B cell (primary cell): ENCODE results near the gene MT1A. TPM values are rescaled to one million over a fixed set of nuclear protein-coding genes. Genes with fewer than 3 reads are reported as not detected.

Experiments
- ATAC-seq: fragments of 200-7000 bp; cut with Tn5 transposase; one replicate; pipeline ENCODE4 v1.10.0; 2021; ENCODE audit warnings: low read depth, mild to moderate bottlenecking, moderate number of reproducible peaks, moderate library complexity
- CTCF ChIA-PET: fragments of 350-600 bp; sonication (Branson Sonifier 250); formaldehyde crosslinking; loops from one replicate; lab custom pipeline; 2021; ENCODE audit warnings: antibody characterized with exemption, inconsistent platforms; lab: Charles Lee
- POLR2A ChIA-PET: fragments of 350-600 bp; sonication (Branson Sonifier 250); formaldehyde crosslinking; loops from one replicate; lab custom pipeline; 2021; ENCODE audit warnings: antibody characterized with exemption; lab: Charles Lee
- DNase-seq: peaks from one replicate; pipeline ENCODE4 v3.0.0; 2013
- H2AFZ ChIP-seq: 2 replicates; pipeline ENCODE4 v1.6.1; 2012; ENCODE audit warnings: mild to moderate bottlenecking, low read depth, low read length; ENCODE audit not compliant: insufficient read depth, poor library complexity, severe bottlenecking
- H3K27ac ChIP-seq, 2 donors: 1 replicate in 1 of 2; 2 replicates in 1 of 2; pipeline ENCODE4 v1.5.1; 2012 to 2013; ENCODE audit warnings: low read length in 2 of 2, mild to moderate bottlenecking in 2 of 2, moderate library complexity in 1 of 2
- H3K27me3 ChIP-seq, 4 experiments: fragments of 200-600 bp in 1 of 4; sonication (generic) in 1 of 4; replicated peaks in 1 of 4; 1 replicate in 2 of 4; 2 replicates in 2 of 4; pipeline versions ENCODE4 v1.6.1 to v1.7.0; 2013 to 2016; ENCODE audit warnings: low read length in 3 of 4, mild to moderate bottlenecking in 2 of 4, mixed read lengths in 1 of 4, moderate library complexity in 1 of 4; ENCODE audit not compliant: insufficient read depth in 4 of 4, control insufficient read depth in 3 of 4; ENCODE audit errors: control extremely low read depth in 1 of 4
- H3K36me3 ChIP-seq, 2 experiments: replicated peaks in 1 of 2; 1 replicate in 1 of 2; 2 replicates in 1 of 2; pipeline versions ENCODE4 v1.6.1 to v1.7.1; 2013; ENCODE audit warnings: low read length in 1 of 2; ENCODE audit not compliant: insufficient read depth in 2 of 2, control insufficient read depth in 1 of 2; ENCODE audit errors: control extremely low read depth in 1 of 2, extremely low read depth in 1 of 2
- H3K4me1 ChIP-seq, 2 donors: fragments of 200-600 bp in 1 of 2; sonication (generic) in 1 of 2; 1 replicate in 1 of 2; 2 replicates in 1 of 2; pipeline versions ENCODE4 v1.5.1 to v1.6.1; 2013 to 2017; ENCODE audit warnings: low read length in 2 of 2; ENCODE audit not compliant: control insufficient read depth in 2 of 2, insufficient read depth in 2 of 2
- H3K4me2 ChIP-seq: replicated peaks from 2 replicates; pipeline ENCODE3; 2012; ENCODE audit warnings: mild to moderate bottlenecking, low read depth, low read length; ENCODE audit not compliant: poor library complexity, severe bottlenecking
- H3K4me3 ChIP-seq, 5 experiments: fragments of 200-600 bp in 1 of 5; sonication (generic) in 1 of 5; 1 replicate in 3 of 5; 2 replicates in 2 of 5; pipeline versions ENCODE4 v1.5.1 to v1.7.0; 2011 to 2016; ENCODE audit warnings: low read length in 4 of 5, mild to moderate bottlenecking in 4 of 5, low read depth in 2 of 5, control low read depth in 1 of 5, moderate library complexity in 1 of 5; ENCODE audit not compliant: insufficient read depth in 1 of 5; ENCODE audit errors: control extremely low read depth in 1 of 5, extremely low read depth in 1 of 5
- H3K79me2 ChIP-seq: fragments of 200-600 bp; sonication (generic); one replicate; pipeline ENCODE4 v1.6.0; 2016; ENCODE audit warnings: low read length; ENCODE audit not compliant: control insufficient read depth, insufficient read depth
- H3K9ac ChIP-seq: fragments of 200-600 bp; sonication (generic); 2 replicates; pipeline ENCODE4 v1.6.1; 2017; ENCODE audit warnings: mild to moderate bottlenecking, low read length, moderate library complexity
- H3K9me3 ChIP-seq, 3 donors: one replicate each; pipeline versions ENCODE4 v1.6.1 to v1.7.1; 2013; ENCODE audit warnings: low read length in 2 of 3; ENCODE audit not compliant: control insufficient read depth in 2 of 3, insufficient read depth in 1 of 3; ENCODE audit errors: control extremely low read depth in 1 of 3
- H4K20me1 ChIP-seq: 2 replicates; pipeline ENCODE4 v1.6.0; 2012; ENCODE audit warnings: mild to moderate bottlenecking, low read length; ENCODE audit not compliant: insufficient read depth, control insufficient read depth, poor library complexity, severe bottlenecking
- H3K27ac Mint-ChIP-seq: one replicate; pipeline ENCODE4 v1.8.0; 2021; ENCODE audit warnings: mixed read lengths
- H3K27me3 Mint-ChIP-seq: one replicate; pipeline ENCODE4 v1.8.0; 2021; ENCODE audit warnings: mixed read lengths
- H3K4me1 Mint-ChIP-seq: one replicate; pipeline ENCODE4 v1.8.0; 2021; ENCODE audit warnings: mixed read lengths
- H3K4me3 Mint-ChIP-seq: one replicate; pipeline ENCODE4 v1.8.0; 2021; ENCODE audit warnings: mixed read lengths
- H3K9me3 Mint-ChIP-seq: one replicate; pipeline ENCODE4 v1.8.0; 2022; ENCODE audit warnings: mixed read lengths; ENCODE audit not compliant: insufficient read depth
- CTCF ChIP-seq: fragments of 200-600 bp; IDR thresholded peaks from one replicate; pipeline ENCODE4 v1.8.0; 2022; ENCODE audit warnings: antibody characterized with exemption, mild to moderate bottlenecking
- EZH2 ChIP-seq: IDR thresholded peaks from 2 replicates; pipeline ENCODE4 v1.6.1; 2012; ENCODE audit warnings: borderline replicate concordance, low read depth, mild to moderate bottlenecking, moderate library complexity, low read length; ENCODE audit not compliant: insufficient read depth, poor library complexity, severe bottlenecking
- WGBS: methylation state at CpG from one replicate; pipeline ENCODE4 v1.1.5; 2013; ENCODE audit warnings: missing lambda C conversion rate; ENCODE audit not compliant: insufficient coverage; 5-methylcytosine and 5-hydroxymethylcytosine counted together
- intact Hi-C: fragments of 100-400 bp; cut with micrococcal nuclease; formaldehyde crosslinking; loops from one replicate; pipeline ENCODE4 v1.10.0; 2022
- polyA plus RNA-seq: library from polyadenylated mRNA; depleted of rRNA; stranded (reverse); fragments of >200 nt; gene quantifications from 2 replicates; pipeline ENCODE4 v1.2.3, GENCODE V29; 2012
- total RNA-seq, 2 donors: library from RNA; stranded (reverse); fragments of 120-200 nt in 1 of 2; gene quantifications; 1 replicate in 1 of 2; 2 replicates in 1 of 2; pipeline versions ENCODE4 v1.2.3 to v1.2.4, GENCODE V29; 2013 to 2022

The MT1A gene
- total and polyA plus RNA-seq, 2 donors (not counting 1 experiment from before 2014, with no cell fraction given) = not detected

GRCh38 chr16:56662357-56663354, 24.2 kb downstream of the MT1A start:
- 20% methylated on average over 37 of the region's 48 CpGs for WGBS
- H3K9me3 Mint-ChIP-seq = no peaks in the 10 kb centered on the region
- Histone ChIP-seq H3K4me2 (peak overlapping the region; percentile 50), H3K4me1 (peaks cover 19 to 21% of the 10 kb centered on the region in 2 donors), H3K9ac (no peak overlapping the region), H3K79me2 (no peaks in the 10 kb centered on the region), H3K27me3 (peaks cover 0 to 50% (median 21%) of the 10 kb centered on the region in 4 experiments), H4K20me1 (no peaks in the 10 kb centered on the region), H3K9me3 (peaks cover 0 to 5% (median 0%) of the 10 kb centered on the region in 3 donors), H3K27ac (no peak overlapping the region), H3K36me3 (no peaks in the 10 kb centered on the region), H2AFZ (no peak overlapping the region), H3K4me3 (no peak overlapping the region)
- peaks cover 18% of the 10 kb centered on the region for H3K4me1 Mint-ChIP-seq
- H3K27ac Mint-ChIP-seq = no peak overlapping the region
- intact Hi-C loops = no loop called here
- ATAC-seq = peak; percentile 10
- ChIA-PET CTCF (interaction anchor here (1.1 kb wide), 1 partner anchor 148 kb away, joined by 3 read pairs; no protein-coding TSS in a partner anchor), POLR2A (interaction anchor here (0.7 kb wide), 1 partner anchor 20 kb away, joined by 3 read pairs; no protein-coding TSS in a partner anchor)
- peak overlapping the region; percentile 59 for H3K4me3 Mint-ChIP-seq
- no peak for DNase-seq
- peaks cover 60% of the 10 kb centered on the region for H3K27me3 Mint-ChIP-seq
- TF ChIP-seq CTCF = no peak
- no peak for TF ChIP-seq EZH2
